Activated T-cell treated with anti-CD3 and anti-CD28 coated beads for 1 hour (primary cell): Measurements from ENCODE around the gene ENPP6.
"Not testable (repeated sequence)": the region's sequence is repeated elsewhere in the genome, so short reads cannot be mapped to it uniquely, and the experiment has no call there.

Source experiments
- DNase-seq: peaks from one replicate; pipeline ENCODE4 v3.0.0-alpha.2; 2020; ENCODE audit warnings: low read depth

The ENPP6 gene

DNA sequence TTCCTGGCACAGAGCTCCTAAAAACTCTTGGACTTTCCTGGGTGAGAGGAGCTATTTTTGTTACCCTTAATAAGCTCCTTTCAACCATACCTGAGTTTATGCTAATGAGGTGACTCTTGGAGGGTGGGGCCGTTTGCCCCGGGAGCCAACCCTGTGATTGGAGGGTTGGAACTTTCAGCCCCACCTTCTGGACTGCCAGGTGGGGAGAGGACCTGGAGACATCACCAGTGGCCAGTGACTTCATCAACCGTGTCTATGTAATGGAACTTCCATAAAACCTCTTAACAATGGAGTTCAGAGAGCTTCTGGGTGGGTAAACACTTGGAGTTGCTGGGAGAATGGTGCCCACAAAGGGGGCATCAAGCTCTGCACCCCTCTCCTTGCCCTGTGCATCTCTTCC, 17.9 kb upstream of the ENPP6 start:
- no peak for DNase-seq

DNA sequence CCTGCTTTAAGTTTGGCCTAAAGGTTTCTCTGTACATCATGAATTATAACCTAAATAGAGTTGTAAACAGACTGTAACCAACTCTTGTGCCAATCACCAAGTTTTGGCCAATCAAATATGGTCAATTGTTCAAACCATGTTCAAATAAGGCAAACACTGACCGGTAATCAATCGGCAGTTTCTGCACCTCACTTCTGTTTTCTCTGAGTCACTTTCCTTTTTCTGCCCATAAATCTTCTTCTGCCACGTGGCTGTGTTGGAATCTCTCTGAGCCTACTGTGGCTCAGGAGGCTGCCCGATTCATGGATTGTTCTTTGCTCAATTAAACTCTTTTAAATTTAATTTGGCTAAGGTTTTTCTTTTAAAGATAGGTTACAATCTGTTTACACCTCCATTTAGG, 16.5 kb upstream of the ENPP6 start:
- DNase-seq, result no peak

DNA sequence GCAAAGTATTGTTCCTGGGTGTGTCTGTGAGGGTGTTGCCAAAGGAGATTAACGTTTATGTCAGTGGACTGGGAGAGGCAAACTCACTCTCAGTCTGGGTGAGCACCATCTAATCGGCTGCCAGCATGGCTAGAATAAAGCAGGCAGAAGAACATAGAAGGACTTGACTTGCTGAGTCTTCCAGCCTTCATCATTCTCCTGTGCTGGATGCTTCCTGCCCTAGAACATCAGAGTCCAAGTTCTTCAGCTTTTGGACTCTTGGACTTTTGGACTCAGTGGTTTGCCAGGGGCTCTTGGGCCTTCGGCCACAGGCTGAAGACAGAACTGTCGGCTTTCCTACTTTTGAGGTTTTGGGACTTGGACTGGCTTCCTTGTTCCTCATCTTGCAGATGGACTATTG, 15.3 kb upstream of the ENPP6 start:
- DNase-seq, result no peak

DNA sequence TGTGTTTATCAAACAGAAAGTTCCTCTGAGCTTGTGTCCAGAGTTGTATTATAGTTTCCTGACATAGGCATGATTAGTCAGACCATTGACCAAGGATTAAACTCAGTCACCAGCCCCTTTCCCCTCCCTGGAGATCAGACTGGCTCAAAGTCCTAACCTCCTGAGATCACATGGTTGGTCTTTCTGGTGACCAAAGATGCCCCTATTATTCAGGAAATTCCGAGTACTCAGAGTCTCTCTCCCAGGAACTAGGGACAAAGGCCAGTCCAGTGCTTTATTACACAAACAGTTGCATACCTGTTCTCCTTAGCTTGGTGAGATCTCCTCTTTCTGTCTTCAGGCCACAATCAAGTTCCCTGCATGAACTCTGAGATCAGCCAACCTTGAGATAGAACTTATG, 14.5 kb upstream of the ENPP6 start:
- DNase-seq, result no peak

DNA sequence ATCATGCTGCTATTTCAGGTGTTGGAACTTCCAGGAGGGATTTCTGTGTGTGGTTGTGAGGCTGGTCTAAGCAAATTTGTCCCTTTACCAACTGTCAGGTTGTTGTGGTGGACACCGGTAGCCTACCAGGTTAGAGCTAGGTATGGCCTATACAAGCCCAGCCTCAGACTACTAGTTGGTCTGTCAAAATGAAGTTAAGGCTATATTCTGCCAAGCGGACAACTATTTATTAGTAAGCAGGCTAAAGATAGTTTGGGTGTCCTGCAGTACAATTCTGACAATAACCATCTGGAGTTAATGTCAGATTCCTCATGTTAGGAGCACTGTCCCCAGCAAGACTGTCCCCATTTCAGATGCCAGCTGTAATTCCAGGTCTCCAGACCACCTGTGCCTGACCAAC, 13.9 kb upstream of the ENPP6 start:
- no peak for DNase-seq

DNA sequence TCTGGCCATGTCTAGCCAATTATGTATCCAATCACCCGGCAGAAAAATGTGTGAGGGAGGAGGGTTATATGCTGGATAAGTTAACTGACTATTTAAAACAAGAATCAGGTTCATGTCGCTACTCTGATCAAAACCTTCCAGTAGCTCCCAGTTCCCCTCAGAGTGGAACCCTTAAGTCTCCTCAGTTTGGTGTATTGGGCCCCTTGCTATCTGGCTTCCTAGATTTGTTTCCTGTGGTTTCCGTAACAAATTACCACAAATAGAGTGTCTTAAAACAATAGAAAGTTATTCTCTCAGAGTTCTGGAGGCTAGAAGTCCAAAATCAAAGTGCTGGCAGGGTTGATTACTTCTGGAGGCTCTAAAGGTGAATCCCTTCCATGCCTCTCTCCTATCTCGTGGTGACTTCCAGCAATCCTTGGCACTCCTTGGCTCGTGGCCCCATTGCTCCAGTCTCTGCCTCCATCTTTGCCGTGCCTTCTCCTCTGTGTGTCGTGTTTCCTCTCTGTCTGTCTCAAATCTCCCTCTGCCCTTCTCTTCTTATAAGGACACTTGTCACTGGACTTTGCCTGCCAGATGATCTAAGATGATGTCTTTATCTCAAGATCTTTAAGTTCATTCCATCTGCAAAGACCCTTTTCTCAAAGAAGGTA, 10.5 kb upstream of the ENPP6 start:
- DNase-seq, result no peak

DNA sequence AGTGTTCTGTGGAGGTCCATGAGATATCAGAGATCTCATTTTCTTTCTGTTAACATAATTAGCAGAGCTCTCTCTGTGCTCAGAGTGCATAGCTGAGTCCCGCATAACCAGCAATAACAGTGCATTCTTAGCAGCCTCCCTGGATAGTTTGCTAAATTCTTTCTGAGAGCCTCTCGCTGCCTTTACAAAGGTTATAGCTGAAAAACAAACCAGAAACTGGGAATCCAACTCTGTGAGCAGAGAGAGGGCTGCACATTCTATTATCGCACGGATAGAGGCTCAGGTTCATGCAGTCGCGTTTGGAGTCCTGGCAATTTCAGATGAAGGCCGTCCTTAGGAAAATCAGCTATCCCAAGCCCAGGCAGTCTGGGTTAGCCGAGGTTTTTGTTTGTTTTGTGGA, 1.2 kb downstream of the ENPP6 start:
- DNase-seq, result no peak

DNA sequence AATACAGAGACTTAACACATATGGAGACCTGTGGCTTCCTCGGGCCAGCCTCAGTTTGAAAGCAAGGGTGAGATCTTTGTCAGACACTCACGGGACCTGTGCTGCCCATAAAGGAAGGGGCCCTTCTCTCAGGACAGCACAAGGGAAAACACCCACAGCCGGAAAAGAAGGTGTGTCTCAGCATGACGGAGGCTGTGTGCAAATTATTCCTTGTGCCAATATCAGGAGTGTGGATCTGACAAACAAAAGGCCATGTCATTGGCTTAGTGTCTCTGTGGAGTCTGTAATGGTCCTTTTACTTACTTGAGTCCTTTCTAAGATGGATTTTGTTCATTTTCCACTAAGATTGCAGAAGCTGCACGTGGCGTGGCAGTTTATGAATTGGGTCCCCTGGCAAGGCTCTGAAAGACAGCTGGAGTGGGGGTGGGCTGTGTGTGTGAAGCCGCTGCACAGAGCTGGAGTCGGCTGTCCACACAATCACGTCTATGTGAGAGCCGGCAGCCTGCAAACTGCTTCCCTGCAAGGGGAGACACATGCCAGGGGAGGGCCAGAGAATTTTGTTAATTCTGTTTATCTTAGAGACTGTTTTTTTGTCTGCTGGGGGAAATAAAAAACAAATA, 1.9 kb downstream of the ENPP6 start:
- no peak for DNase-seq

DNA sequence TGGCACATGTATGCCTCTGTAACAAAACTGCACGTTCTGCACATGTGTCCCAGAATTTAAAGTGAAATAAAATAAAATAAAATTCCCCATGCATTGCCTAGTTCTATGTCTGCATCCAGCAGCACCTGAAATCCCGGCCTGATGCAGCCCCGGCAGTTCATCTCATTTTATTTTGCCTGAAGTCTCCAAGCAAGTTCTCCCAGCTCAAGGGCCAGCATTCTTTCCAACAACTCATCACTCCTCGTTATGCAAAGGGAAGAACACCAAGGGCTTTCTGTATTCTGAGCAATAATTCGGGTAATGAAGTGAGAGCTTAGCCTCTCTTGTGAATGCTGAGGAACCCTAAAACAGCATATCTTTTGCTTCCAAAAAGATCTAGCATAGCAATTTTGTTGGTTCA, 2.7 kb downstream of the ENPP6 start:
- no peak for DNase-seq

DNA sequence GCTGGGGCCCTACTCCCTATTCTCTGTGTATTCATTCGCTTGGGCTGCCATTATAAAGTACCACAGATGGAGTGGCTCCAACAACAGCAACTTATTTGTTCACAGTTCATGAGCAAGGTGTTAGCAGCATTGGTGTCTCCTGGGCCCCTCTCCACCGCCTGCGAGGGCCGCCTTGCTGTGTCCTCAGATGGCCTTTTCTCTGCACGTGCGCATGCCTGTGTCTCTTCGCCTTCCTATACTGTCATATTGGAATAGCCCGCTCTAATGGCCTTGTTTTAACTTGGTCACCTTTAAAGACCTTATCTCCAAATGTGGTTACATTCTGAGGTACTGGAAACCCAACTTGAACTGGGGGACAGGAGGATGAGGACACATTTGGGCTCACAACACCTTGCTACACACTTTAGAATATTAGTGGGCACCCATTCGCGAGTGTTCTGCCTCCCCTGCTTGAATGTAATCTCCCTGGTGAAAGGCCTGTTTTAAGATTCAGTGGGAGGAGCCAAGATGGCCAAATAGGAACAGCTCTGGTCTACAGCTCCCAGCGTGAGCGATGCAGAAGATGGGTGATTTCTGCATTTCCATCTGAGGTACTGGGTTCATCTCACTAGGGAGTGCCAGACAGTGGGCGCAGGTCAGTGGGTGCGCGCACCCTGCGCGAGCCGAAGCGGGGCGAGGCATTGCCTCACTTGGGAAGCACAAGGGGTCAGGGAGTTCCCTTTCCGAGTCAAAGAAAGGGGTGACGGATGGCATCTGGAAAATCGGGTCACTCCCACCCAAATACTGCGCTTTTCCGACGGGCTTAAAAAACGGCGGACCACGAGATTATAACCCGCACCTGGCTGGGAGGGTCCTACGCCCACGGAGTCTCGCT, 9.7 kb downstream of the ENPP6 start:
- not testable (repeated sequence) for DNase-seq

DNA sequence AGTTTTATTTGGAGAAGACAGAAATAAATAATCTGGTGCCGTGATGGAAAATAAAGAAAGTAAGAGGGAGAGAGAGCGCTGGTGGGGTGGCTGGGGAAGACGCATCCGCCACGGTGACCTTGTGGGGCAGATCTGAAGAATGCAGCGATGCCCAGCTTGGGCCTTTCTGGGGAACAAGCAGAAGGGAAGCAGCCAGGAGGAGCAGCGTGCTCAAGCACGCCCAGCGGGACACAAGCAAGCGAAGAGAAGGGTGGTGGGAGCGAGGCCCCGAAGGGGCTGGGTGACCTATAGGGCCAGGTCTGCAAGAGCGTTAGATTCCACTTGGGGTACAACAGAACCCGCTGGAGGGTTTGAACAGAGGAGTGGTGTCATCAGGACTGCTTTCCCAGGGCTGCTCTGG, 12.4 kb downstream of the ENPP6 start:
- no peak for DNase-seq

DNA sequence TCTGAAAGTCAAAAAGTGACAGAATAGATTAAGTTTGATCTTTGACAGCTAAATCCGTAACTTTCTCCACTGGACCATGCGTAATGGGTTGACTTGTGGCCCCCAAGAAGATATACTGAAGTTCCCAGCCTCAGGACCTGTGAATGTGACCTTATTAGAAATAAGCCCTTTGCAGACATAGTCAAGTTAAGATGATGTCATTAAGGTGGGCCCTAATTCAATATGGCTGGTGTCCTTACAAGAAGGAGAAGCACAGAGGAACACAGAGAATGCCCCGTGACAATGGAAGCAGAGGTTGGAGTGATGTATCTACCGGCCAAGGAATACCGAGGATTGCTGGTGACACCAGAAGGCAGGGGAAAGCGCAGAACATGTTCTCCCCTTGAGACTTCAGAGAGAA, 14.4 kb downstream of the ENPP6 start:
- DNase-seq, result no peak

DNA sequence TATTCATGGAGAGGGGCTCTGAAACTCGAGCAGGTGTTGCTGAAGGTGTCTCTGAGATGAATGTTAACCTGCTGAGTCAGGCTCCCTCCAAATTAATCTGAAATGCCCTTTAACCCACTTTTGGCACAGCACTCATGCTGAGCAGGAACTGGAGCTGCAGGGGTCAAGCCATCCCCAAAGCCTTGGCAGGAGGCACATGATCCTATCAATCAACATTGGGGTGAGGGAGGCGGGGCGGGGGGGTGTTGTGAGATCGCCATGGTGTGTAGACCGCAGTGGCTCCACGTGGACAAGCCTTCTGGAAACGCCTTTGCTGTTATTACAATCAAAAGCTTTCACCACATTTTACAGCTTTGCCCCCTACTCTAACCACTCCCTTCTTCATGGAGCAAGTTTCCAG, 16.5 kb downstream of the ENPP6 start:
- DNase-seq, result no peak

DNA sequence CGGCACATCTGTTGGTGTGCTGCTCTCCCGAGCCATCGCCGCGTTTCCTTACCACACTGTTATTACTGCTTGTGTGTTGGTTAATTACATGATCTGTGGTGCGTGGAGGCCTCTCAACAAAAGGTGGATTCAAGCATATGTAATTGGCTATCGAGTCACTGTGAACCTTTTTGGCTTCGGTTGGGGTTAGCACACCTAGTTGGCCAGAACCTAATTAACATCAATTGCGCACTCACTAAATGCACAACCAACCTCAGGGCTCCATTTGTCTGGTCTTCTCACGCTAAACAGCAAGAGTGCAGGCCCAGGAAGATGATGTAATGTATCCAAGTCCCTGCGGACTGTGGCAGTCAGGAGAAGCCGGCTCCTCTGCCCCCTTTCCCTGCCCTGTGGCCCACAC, 17.4 kb downstream of the ENPP6 start:
- no peak for DNase-seq

DNA sequence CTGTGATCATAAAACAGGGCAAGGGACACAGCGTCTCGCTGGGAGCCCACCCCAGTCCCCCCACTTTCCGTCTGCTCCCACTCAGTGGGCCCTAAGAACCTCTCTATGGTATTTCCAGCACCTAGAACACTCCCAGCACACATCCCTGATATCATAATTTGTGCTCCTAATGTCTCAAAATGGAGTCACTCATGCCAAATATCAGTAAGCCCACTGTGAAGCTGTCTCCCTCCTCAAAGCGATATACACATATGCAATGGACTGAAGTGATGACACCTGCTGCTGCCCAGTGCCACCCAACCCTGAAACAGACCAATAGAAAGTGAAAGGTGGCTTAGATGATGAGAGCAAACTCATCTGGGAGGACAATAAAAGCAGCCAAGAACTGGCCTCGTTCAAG, 17.9 kb downstream of the ENPP6 start:
- no peak for DNase-seq

DNA sequence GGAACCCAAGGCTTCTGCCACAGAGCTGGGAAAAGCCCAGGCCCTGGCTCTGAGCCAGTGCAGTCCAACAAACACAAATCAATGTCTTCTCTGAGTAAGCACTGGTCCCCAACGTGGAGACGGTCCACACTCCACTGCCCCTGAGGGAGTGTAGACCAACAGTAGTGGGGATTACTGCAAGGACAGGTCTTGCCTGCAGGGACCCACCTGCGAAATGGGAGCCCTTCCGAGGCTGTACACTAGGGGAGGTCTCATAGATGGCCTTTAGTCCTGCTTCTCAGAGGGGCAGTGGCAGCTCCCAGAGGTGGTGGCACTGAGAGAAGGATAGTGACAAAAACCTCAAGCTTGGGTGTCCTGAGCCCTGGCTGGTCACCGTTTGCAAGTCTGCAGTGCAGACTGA, 19.5 kb downstream of the ENPP6 start:
- DNase-seq, result no peak

DNA sequence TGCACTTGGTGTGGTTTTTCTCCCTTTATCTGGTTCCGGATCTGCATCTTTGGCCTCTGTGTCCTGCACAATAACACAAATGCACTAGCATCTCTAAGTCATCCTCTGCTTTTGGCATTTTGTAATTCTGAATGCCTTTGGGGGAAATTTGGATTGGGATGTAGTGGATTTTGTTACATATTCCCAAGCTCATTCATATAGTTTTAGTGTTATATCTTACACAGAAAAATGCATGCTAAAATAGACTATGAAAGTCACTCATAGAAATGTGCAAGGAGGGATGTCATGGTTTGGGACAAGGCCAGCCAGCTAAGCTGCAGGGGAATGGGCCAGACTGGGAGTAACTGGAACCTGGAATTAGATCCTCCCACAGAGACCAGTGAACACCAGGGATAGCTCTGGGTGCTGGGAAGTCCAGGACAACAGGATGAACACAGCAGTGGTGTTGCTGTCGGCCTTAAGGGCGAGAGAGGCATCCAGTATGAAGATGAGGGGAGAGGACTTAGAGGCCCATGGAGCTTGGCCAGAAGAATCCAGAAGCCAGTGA, 20.1 kb downstream of the ENPP6 start:
- DNase-seq, result no peak

DNA sequence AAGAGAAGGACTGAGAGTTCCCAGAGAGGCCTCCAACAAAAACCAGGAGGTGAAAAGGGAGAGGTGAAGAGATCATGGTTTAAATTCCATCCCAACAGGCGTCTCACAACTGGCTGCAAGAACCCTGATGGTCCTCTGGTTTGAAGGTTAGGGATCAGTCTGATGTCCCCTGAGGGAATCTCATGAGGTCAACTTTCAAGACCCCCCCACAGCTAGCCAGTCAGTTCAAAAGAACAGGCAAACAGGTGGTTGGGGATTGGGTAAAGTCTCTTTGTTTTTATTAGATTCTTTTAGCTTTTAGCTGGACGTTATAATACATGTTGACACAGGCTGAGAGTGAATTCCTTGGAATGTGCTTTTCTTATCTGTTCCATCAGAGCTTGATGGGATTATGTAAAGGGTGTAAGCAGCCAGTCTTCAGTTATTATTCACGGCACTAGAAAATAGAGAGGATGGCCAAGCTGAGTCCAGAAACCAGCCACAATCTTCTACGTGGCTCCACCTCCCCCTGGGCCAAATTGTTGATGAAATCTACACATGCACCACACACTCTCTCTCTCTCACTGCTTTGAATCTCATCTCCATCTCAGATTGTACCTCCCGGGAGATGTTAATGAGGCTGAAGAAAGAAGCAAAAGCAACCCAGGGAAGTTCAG, 20.8 kb downstream of the ENPP6 start:
- no peak for DNase-seq

DNA sequence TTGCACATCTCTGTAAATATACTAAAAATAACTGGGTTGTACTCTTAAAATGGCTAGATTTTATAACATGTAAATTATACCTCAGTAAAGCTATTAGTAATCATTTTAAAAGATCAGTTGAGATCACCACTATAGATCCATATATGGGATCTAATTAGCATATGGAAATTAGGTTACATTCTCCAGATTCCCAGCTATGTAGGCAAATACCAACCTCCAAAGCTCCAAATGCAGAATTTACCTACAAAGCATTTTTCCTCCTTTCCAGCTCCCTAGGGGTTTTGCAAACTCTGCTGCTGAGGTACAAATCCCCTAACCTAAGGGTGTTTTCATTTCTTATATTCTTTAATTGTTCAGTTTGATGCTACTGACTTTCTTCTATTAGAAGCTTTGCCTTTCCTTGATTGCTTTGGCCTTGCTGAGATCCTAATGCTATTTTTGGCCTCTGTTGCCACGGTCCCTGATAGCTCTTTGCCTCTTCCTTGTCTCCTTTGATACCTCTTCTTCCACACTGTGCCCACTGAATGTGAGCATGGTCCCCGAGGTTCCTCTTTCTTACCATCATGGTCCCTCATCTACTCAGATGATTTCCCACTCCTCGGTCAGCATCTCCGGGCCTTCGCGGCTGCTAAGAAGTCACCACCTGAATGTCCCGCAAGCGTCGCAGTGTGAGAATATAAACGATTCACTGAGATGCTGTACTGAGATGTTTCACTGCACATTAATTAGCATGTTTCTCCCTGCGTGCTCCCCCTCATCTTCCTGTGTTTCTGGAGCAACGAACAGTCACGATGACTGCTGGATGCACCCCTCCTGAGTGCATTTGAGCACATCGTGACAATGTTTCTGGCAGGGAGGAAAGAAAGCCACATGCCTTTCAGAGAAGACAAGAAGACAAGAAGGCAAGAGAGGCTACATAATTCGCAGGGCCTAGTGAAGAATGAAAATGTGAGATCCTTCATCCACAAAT, 23.8 kb downstream of the ENPP6 start:
- no peak for DNase-seq

DNA sequence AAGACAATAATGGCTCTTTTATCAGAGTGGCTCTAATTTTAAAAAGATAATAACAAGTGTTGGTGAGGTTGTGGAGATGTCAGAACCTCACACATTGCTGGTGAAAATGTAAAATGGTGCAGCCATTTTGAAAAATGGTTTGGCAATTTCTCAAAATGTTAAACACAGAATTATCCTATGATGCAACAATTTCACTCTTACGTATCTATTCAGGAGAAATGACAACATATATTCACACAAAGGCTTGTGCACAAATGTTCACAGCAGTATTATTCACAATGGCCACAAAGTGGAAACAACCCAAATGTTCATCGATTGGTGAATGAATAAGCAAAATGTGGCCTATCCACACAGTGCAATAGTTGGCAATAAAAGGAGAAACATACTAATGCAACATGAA, 24.7 kb downstream of the ENPP6 start:
- no peak for DNase-seq

DNA sequence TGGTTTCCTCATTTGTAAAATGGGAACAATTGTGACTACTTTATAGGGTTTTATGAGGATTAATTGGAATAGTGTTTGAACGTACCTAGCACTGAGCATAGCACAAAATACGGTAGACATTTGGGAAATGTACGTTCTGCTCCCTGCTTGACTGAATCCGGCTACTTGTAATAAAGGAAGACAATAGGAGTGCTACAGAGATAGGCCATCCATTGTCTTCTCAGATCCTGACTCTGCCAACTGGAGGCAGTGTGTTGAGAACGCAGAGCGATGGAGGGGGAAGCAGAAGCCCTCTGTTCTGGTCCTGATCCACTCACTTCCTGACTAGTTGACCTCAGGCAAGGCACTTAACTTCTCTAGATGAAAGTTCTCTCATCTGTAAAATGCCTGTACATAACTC, 26.4 kb downstream of the ENPP6 start:
- no peak for DNase-seq
